H1 (cell line): ENCODE results near the gene NTN5. TPM values are rescaled to one million over a fixed set of nuclear protein-coding genes. Genes with fewer than 3 reads are reported as not detected.
"Not testable (repeated sequence)": the region's sequence is repeated elsewhere in the genome, so short reads cannot be mapped to it uniquely, and the experiment has no call there.

Experiments
- CTCF ChIA-PET: fragments of 300-600 bp; sonication (Branson Sonifier 250); formaldehyde crosslinking; loops from one replicate; lab custom pipeline; 2021; ENCODE audit not compliant: partially characterized antibody; lab: Charles Lee
- POLR2A ChIA-PET: fragments of 300-600 bp; sonication (Branson Sonifier 250); formaldehyde crosslinking; loops from one replicate; lab custom pipeline; 2021; ENCODE audit warnings: inconsistent platforms; ENCODE audit not compliant: partially characterized antibody; lab: Charles Lee
- DNase-seq, 2 experiments: peaks; one replicate each; pipeline versions ENCODE4 v3.0.0 to v3.0.0-alpha.2; 2010 to 2022; ENCODE audit warnings: low spot score in 2 of 2, low read depth in 1 of 2, mixed read lengths in 1 of 2
- FAIRE-seq: peaks from 2 replicates; lab custom pipeline; 2011; peaks lifted over from hg19 to GRCh38; lab: Jason Lieb, UNC
- H2AFZ ChIP-seq: 2 replicates; pipeline ENCODE4 v1.8.1; 2012; ENCODE audit warnings: low read length, inconsistent platforms
- H2AK5ac ChIP-seq: 2 replicates; pipeline ENCODE4 v1.6.1; 2013; ENCODE audit warnings: low read depth, low read length
- H2BK120ac ChIP-seq: replicated peaks from 2 replicates; pipeline ENCODE3; 2013; ENCODE audit warnings: low read depth, low read length, inconsistent platforms
- H2BK12ac ChIP-seq: 2 replicates; pipeline ENCODE4 v1.6.1; 2013; ENCODE audit warnings: low read depth, low read length
- H2BK15ac ChIP-seq: 2 replicates; pipeline ENCODE4 v1.6.1; 2013; ENCODE audit warnings: low read length
- H2BK20ac ChIP-seq: 2 replicates; pipeline ENCODE4 v1.6.1; 2013; ENCODE audit warnings: low read length
- H2BK5ac ChIP-seq: 2 replicates; pipeline ENCODE4 v1.6.1; 2013; ENCODE audit warnings: low read depth, low read length
- H3K14ac ChIP-seq: 2 replicates; pipeline ENCODE4 v1.6.1; 2013; ENCODE audit warnings: inconsistent platforms; ENCODE audit not compliant: insufficient read length
- H3K18ac ChIP-seq: 2 replicates; pipeline ENCODE4 v1.6.1; 2013; ENCODE audit warnings: low read length; ENCODE audit errors: extremely low read depth
- H3K23ac ChIP-seq: 2 replicates; pipeline ENCODE4 v1.6.1; 2013; ENCODE audit warnings: inconsistent platforms; ENCODE audit not compliant: insufficient read length
- H3K23me2 ChIP-seq: 2 replicates; pipeline ENCODE4 v1.6.1; 2013; ENCODE audit warnings: low read depth, low read length
- H3K27ac ChIP-seq: 2 replicates; pipeline ENCODE4 v1.6.1; 2011; ENCODE audit warnings: low read depth, low read length, inconsistent platforms
- H3K27me3 ChIP-seq, 4 experiments: replicated peaks in 1 of 4; 1 replicate in 1 of 4; 2 replicates in 3 of 4; pipeline versions ENCODE4 v1.6.1 to v1.8.1; 2011 to 2013; ENCODE audit warnings: low read length in 3 of 4, mild to moderate bottlenecking in 3 of 4, inconsistent platforms in 2 of 4, mixed read lengths in 2 of 4, moderate library complexity in 1 of 4; ENCODE audit not compliant: control insufficient read depth in 3 of 4, insufficient read depth in 3 of 4; ENCODE audit errors: extremely low read depth in 1 of 4
- H3K36me3 ChIP-seq, 4 experiments: 2 replicates each; pipeline versions ENCODE4 v1.6.1 to v1.8.1; 2011 to 2013; ENCODE audit warnings: mild to moderate bottlenecking in 4 of 4, low read length in 3 of 4, moderate library complexity in 2 of 4, control low read depth in 1 of 4, inconsistent platforms in 1 of 4; ENCODE audit not compliant: insufficient read depth in 4 of 4, control insufficient read depth in 2 of 4
- H3K4ac ChIP-seq: replicated peaks from 2 replicates; pipeline ENCODE3; 2013; ENCODE audit warnings: low read length, low read depth, mixed read lengths, inconsistent platforms; ENCODE audit not compliant: insufficient read length
- H3K4me1 ChIP-seq, 4 experiments: replicated peaks in 1 of 4; 1 replicate in 1 of 4; 2 replicates in 3 of 4; pipeline versions ENCODE4 v1.6.1 to v1.8.1; 2011 to 2013; ENCODE audit warnings: low read length in 3 of 4, inconsistent platforms in 2 of 4, mixed read lengths in 1 of 4; ENCODE audit not compliant: insufficient read depth in 4 of 4, control insufficient read depth in 3 of 4
- H3K4me2 ChIP-seq, 2 experiments: 2 replicates each; pipeline versions ENCODE4 v1.6.1 to v1.8.1; 2011 to 2013; ENCODE audit warnings: low read depth in 2 of 2, low read length in 2 of 2, control low read depth in 1 of 2, inconsistent platforms in 1 of 2, mild to moderate bottlenecking in 1 of 2; ENCODE audit not compliant: insufficient read depth in 1 of 2
- H3K4me3 ChIP-seq, 4 experiments: fragments of 200-600, 300-600 bp in 1 of 4; sonication (generic), shearing (Covaris generic), sonication (Bioruptor Twin) in 1 of 4; 2 replicates each; pipeline versions ENCODE4 v1.5.1 to v1.8.1; 2011 to 2016; ENCODE audit warnings: low read length in 4 of 4, low read depth in 3 of 4, control low read depth in 2 of 4, inconsistent platforms in 2 of 4, mild to moderate bottlenecking in 2 of 4, mixed read lengths in 1 of 4, moderate library complexity in 1 of 4; ENCODE audit not compliant: insufficient read depth in 2 of 4; ENCODE audit errors: extremely low read depth in 1 of 4
- H3K56ac ChIP-seq: replicated peaks from 2 replicates; pipeline ENCODE3; 2013; ENCODE audit warnings: low read depth, mild to moderate bottlenecking, mixed read lengths, low read length, inconsistent platforms; ENCODE audit not compliant: insufficient read length
- H3K79me1 ChIP-seq: 2 replicates; pipeline ENCODE4 v1.6.1; 2013; ENCODE audit warnings: low read depth, low read length, control low read depth
- H3K79me2 ChIP-seq, 2 experiments: 2 replicates each; pipeline versions ENCODE4 v1.6.1 to v1.8.1; 2012 to 2013; ENCODE audit warnings: low read length in 2 of 2, mild to moderate bottlenecking in 2 of 2, inconsistent platforms in 1 of 2; ENCODE audit not compliant: insufficient read depth in 2 of 2, control insufficient read depth in 1 of 2
- H3K9ac ChIP-seq, 4 experiments: replicated peaks in 1 of 4; 1 replicate in 1 of 4; 2 replicates in 3 of 4; pipeline versions ENCODE4 v1.6.1 to v1.8.1; 2011 to 2013; ENCODE audit warnings: low read depth in 3 of 4, low read length in 3 of 4, control low read depth in 2 of 4, mild to moderate bottlenecking in 2 of 4, moderate library complexity in 2 of 4, inconsistent platforms in 1 of 4; ENCODE audit errors: extremely low read depth in 1 of 4
- H3K9me3 ChIP-seq, 2 experiments: 2 replicates each; pipeline versions ENCODE4 v1.6.1 to v1.8.1; 2012 to 2013; ENCODE audit warnings: mild to moderate bottlenecking in 2 of 2, moderate library complexity in 2 of 2, control low read depth in 1 of 2, inconsistent platforms in 1 of 2, low read depth in 1 of 2, low read length in 1 of 2, mixed read lengths in 1 of 2; ENCODE audit not compliant: insufficient read depth in 2 of 2
- H4K20me1 ChIP-seq, 2 experiments: replicated peaks in 1 of 2; 2 replicates each; pipeline versions ENCODE3 to v1.8.1; 2011 to 2013; ENCODE audit warnings: inconsistent platforms in 2 of 2, low read length in 2 of 2, mild to moderate bottlenecking in 1 of 2; ENCODE audit not compliant: insufficient read depth in 2 of 2, control insufficient read depth in 1 of 2
- H4K5ac ChIP-seq: 2 replicates; pipeline ENCODE4 v1.6.1; 2013; ENCODE audit warnings: low read length, low read depth, mixed read lengths, inconsistent platforms; ENCODE audit not compliant: insufficient read length
- H4K8ac ChIP-seq: 2 replicates; pipeline ENCODE4 v1.8.0; 2013; ENCODE audit warnings: mild to moderate bottlenecking, moderate library complexity, low read length, inconsistent platforms; ENCODE audit not compliant: insufficient read depth; ENCODE audit errors: extremely low read depth
- H4K91ac ChIP-seq: replicated peaks from 2 replicates; pipeline ENCODE3; 2013; ENCODE audit warnings: low read length, mixed read lengths, inconsistent platforms; ENCODE audit not compliant: insufficient read length
- WGBS, 2 experiments: shearing (Covaris generic) in 1 of 2; methylation state at CpG; one replicate each; pipeline versions ENCODE4 v1.1.6 to v1.1.7; 2013 to 2015; ENCODE audit warnings: low lambda C conversion rate in 2 of 2, mixed read lengths in 2 of 2, inconsistent platforms in 1 of 2, low coverage in 1 of 2, missing lambda C conversion rate in 1 of 2; ENCODE audit not compliant: insufficient replicate concordance in 2 of 2, insufficient coverage in 1 of 2, insufficient read length in 1 of 2; ENCODE audit errors: extremely low coverage in 1 of 2, missing lambda C conversion rate in 1 of 2; 5-methylcytosine and 5-hydroxymethylcytosine counted together
- polyA plus RNA-seq, 7 experiments: library from polyadenylated mRNA; depleted of rRNA in 3 of 7; stranded (reverse) in 5 of 7; unstranded in 2 of 7; fragments of >200 nt in 5 of 7; fragments of 200-250 nt in 2 of 7; gene quantifications; 1 replicate in 5 of 7; 2 replicates in 1 of 7; 4 replicates in 1 of 7; pipeline versions ENCODE4 v1.2.1 to v1.2.3, GENCODE V29; 2011 to 2013; ENCODE audit warnings: missing spikeins in 2 of 7, mixed read lengths in 2 of 7
- total RNA-seq: library from RNA; stranded (reverse); fragmentation: NEBNext Ultra II Directional; extraction: Animal tissue kit (Norgen Biotek cat#: 25700); gene quantifications from 2 replicates; pipeline ENCODE4 v1.2.1, GENCODE V29; 2021

The NTN5 gene
- total and polyA plus RNA-seq, 2 of the 8 experiments (the other 6 are each of a cell fraction or from before 2014, with no cell fraction given) = 0.47 to 0.85 TPM

- DNase-seq, H3K4ac ChIP-seq: not testable (repeated sequence)
Observed at GRCh38 chr19:48657828-48658227, 15.0 kb downstream of the NTN5 start.

More at GRCh38 chr19:48657828-48658227, 15.0 kb downstream of the NTN5 start:
- FAIRE-seq, H3K56ac ChIP-seq, H3K36me3 ChIP-seq, H2BK15ac ChIP-seq, H3K4me2 ChIP-seq, H3K4me3 ChIP-seq, H3K27me3 ChIP-seq, H3K79me2 ChIP-seq, H3K27ac ChIP-seq, H2AFZ ChIP-seq, H3K14ac ChIP-seq, H3K23ac ChIP-seq, H2BK5ac ChIP-seq, H2BK120ac ChIP-seq, H4K8ac ChIP-seq, H3K9ac ChIP-seq, H2AK5ac ChIP-seq, H4K20me1 ChIP-seq, H3K9me3 ChIP-seq, H3K18ac ChIP-seq, H4K5ac ChIP-seq, H3K23me2 ChIP-seq, H3K4me1 ChIP-seq, H4K91ac ChIP-seq, H2BK12ac ChIP-seq, H3K79me1 ChIP-seq, H2BK20ac ChIP-seq: not testable (repeated sequence)
- ChIA-PET POLR2A (interaction anchor here (0.6 to 1.5 kb wide), 5 partner anchors 40 to 97 kb away, joined by 3 to 5 read pairs (median 4); no protein-coding TSS in a partner anchor), CTCF (interaction anchor here (0.6 to 3.0 kb wide), 3 partner anchors 12 to 177 kb away, joined by 4 to 9 read pairs (median 5); partner anchors contain the start of gene CA11)
- WGBS, 2 experiments = 84% methylated on average over 5 of the region's 5 CpGs; no CpG with 5 or more reads in 1 of the 2 experiments
